ENCODE results near the gene RMND1.

Gene RMND1

GRCh38 chr6:151414641-151415260 lies 37.2 kb downstream of the RMND1 start:
- H3K27me3 ChIP-seq (replicated peaks; ENCODE audit: control insufficient read depth, insufficient read depth, low read length) = no peaks in the 10 kb centered on the region
- TF ChIP-seq CTCF (IDR thresholded peaks at IDR 0.05; ENCODE audit: insufficient read depth, low read length, poor library complexity, severe bottlenecking) = no peak
- peaks cover 16% of the 10 kb centered on the region for H3K36me3 ChIP-seq (ENCODE audit: control insufficient read depth, insufficient read depth, low read length)
- no peak for DNase-seq (ENCODE audit: extremely low read depth, insufficient read length)
- H3K4me3 ChIP-seq (replicated peaks; ENCODE audit: low read depth, low read length) = no peak overlapping the region

DNA sequence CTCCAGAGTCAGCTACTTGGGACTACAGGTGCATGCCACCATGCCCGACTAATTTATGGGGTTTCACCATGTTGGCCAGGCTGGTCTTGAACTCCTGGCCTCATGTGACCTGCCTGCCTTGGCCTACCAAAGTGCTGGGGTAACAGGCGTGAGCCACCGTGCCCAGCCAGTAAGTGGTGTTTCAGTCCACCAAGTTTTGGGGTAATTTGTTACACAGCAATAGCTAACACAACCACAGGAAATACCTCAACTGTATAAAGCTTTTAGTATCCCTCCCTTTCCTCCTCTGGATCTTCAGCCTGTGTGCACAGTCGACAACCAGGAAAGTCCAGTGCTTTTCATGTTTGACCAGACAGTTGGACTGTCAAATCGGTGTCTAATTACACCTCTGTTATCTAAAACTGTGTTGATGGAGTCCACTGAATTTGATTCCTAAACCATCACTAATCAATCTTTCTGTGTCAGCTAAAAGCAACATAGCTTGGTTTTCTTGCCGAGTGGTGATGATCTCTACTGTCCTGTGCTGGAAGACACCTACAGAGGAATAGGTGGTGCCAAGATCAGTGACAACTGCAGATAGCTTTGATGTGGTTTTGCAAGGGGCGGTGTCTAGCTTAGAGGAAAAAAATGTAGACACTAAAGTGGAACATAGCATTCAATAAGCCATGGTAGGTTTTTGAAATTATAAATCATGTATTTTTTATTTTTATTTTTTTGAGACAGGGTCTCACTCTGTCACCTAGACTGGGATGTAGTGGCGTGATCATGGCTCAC lies 38.4 kb downstream of the RMND1 start:
- DNase-seq (ENCODE audit: extremely low read depth, insufficient read length) = no peak
- Histone ChIP-seq H3K27me3 (replicated peaks; ENCODE audit: control insufficient read depth, insufficient read depth, low read length) (no peaks in the 10 kb centered on the region), H3K4me3 (replicated peaks; ENCODE audit: low read depth, low read length) (no peak overlapping the region), H3K36me3 (ENCODE audit: control insufficient read depth, insufficient read depth, low read length) (peaks cover 18% of the 10 kb centered on the region)
- TF ChIP-seq CTCF (IDR thresholded peaks at IDR 0.05; ENCODE audit: insufficient read depth, low read length, poor library complexity, severe bottlenecking) = no peak

GRCh38 chr6:151412909-151413308 lies 39.0 kb downstream of the RMND1 start:
- H3K27me3 ChIP-seq (replicated peaks; ENCODE audit: control insufficient read depth, insufficient read depth, low read length) = no peaks in the 10 kb centered on the region
- no peak for DNase-seq (ENCODE audit: extremely low read depth, insufficient read length)
- peaks cover 17% of the 10 kb centered on the region for H3K36me3 ChIP-seq (ENCODE audit: control insufficient read depth, insufficient read depth, low read length)
- no peak overlapping the region for H3K4me3 ChIP-seq (replicated peaks; ENCODE audit: low read depth, low read length)
- no peak for TF ChIP-seq CTCF (IDR thresholded peaks at IDR 0.05; ENCODE audit: insufficient read depth, low read length, poor library complexity, severe bottlenecking)

GRCh38 chr6:151409679-151410078 lies 42.2 kb downstream of the RMND1 start:
- peaks cover 12% of the 10 kb centered on the region for H3K36me3 ChIP-seq (ENCODE audit: control insufficient read depth, insufficient read depth, low read length)
- H3K27me3 ChIP-seq (replicated peaks; ENCODE audit: control insufficient read depth, insufficient read depth, low read length) = no peaks in the 10 kb centered on the region
- no peak for TF ChIP-seq CTCF (IDR thresholded peaks at IDR 0.05; ENCODE audit: insufficient read depth, low read length, poor library complexity, severe bottlenecking)
- H3K4me3 ChIP-seq (replicated peaks; ENCODE audit: low read depth, low read length) = no peak overlapping the region
- DNase-seq (ENCODE audit: extremely low read depth, insufficient read length) = no peak

- no peak overlapping the region for H3K4me3 ChIP-seq (replicated peaks; ENCODE audit: low read depth, low read length)
- no peaks in the 10 kb centered on the region for H3K27me3 ChIP-seq (replicated peaks; ENCODE audit: control insufficient read depth, insufficient read depth, low read length)
- no peak for TF ChIP-seq CTCF (IDR thresholded peaks at IDR 0.05; ENCODE audit: insufficient read depth, low read length, poor library complexity, severe bottlenecking)
- DNase-seq (ENCODE audit: extremely low read depth, insufficient read length) = no peak
- peaks cover 12% of the 10 kb centered on the region for H3K36me3 ChIP-seq (ENCODE audit: control insufficient read depth, insufficient read depth, low read length)
These were observed 42.7 kb downstream of the RMND1 start for GRCh38 chr6:151409260-151409659.

Data from GM06990 (cell line).